NOMO-1 treated with DMSO at 0.1 percent for 48 hours (cell line): ENCODE results near the gene HS6ST3.
"Not testable (repeated sequence)": the region's sequence is repeated elsewhere in the genome, so short reads cannot be mapped to it uniquely, and the experiment has no call there.

Experiments used
- DNase-seq: peaks from one replicate; lab custom pipeline; 2025; ENCODE audit not compliant: unreplicated experiment; lab: John Stamatoyannopoulos, UW

HS6ST3 gene

GRCh38 chr13:96428911-96429310 is 339.0 kb downstream of the HS6ST3 start:
- no peak for DNase-seq

- no peak for DNase-seq
These were observed 341.2 kb downstream of the HS6ST3 start for GRCh38 chr13:96431044-96431581.

- DNase-seq: no peak
These were observed 354.8 kb downstream of the HS6ST3 start for GRCh38 chr13:96444676-96445075.

GRCh38 chr13:96449920-96450319 is 360.0 kb downstream of the HS6ST3 start:
- no peak for DNase-seq

GRCh38 chr13:96450326-96451020 is 360.6 kb downstream of the HS6ST3 start:
- no peak for DNase-seq

GRCh38 chr13:96454466-96454865 is 364.6 kb downstream of the HS6ST3 start:
- no peak for DNase-seq

- no peak for DNase-seq
These were observed 370.7 kb downstream of the HS6ST3 start for GRCh38 chr13:96460609-96461008.

GRCh38 chr13:96473526-96474180 is 383.7 kb downstream of the HS6ST3 start:
- DNase-seq: no peak

GRCh38 chr13:96474181-96474557 is 384.3 kb downstream of the HS6ST3 start:
- no peak for DNase-seq

GRCh38 chr13:96475103-96475502 is 385.2 kb downstream of the HS6ST3 start:
- no peak for DNase-seq

- no peak for DNase-seq
These were observed 391.6 kb downstream of the HS6ST3 start for GRCh38 chr13:96481482-96481881.

- DNase-seq: no peak
These were observed 400.6 kb downstream of the HS6ST3 start for GRCh38 chr13:96490496-96490989.

GRCh38 chr13:96491103-96491502 is 401.2 kb downstream of the HS6ST3 start:
- no peak for DNase-seq

GRCh38 chr13:96492766-96493165 is 402.9 kb downstream of the HS6ST3 start:
- DNase-seq: no peak

- no peak for DNase-seq
These were observed 409.7 kb downstream of the HS6ST3 start for GRCh38 chr13:96499656-96500055.

GRCh38 chr13:96500953-96501352 is 411.0 kb downstream of the HS6ST3 start:
- DNase-seq: no peak

- no peak for DNase-seq
These were observed 413.6 kb downstream of the HS6ST3 start for GRCh38 chr13:96503481-96503880.

- DNase-seq: no peak
These were observed 421.7 kb downstream of the HS6ST3 start for GRCh38 chr13:96511587-96511986.

GRCh38 chr13:96519380-96519779 is 429.5 kb downstream of the HS6ST3 start:
- no peak for DNase-seq

- DNase-seq: not testable (repeated sequence)
These were observed 434.6 kb downstream of the HS6ST3 start for GRCh38 chr13:96524398-96525020.

- DNase-seq: no peak
These were observed 435.8 kb downstream of the HS6ST3 start for GRCh38 chr13:96525715-96526114.

GRCh38 chr13:96527497-96527896 is 437.6 kb downstream of the HS6ST3 start:
- DNase-seq: no peak
